Trophoblast cell (in vitro differentiated cells and primary cell): Measurements from ENCODE around the gene KCNMA1.

Source experiments
- DNase-seq, 2 donors: peaks; one replicate each; pipeline ENCODE4 v3.0.0-alpha.2; 2016
- H2AFZ ChIP-seq: 2 replicates; pipeline ENCODE4 v1.6.1; 2013; ENCODE audit warnings: low read length, moderate library complexity, mild to moderate bottlenecking; ENCODE audit not compliant: insufficient read depth, poor library complexity
- H2AK5ac ChIP-seq: 2 replicates; pipeline ENCODE4 v1.6.1; 2013; ENCODE audit warnings: mild to moderate bottlenecking, low read length
- H2BK120ac ChIP-seq: 2 replicates; pipeline ENCODE4 v1.6.1; 2013; ENCODE audit warnings: low read length, mild to moderate bottlenecking, moderate library complexity; ENCODE audit not compliant: insufficient read depth, poor library complexity
- H2BK12ac ChIP-seq: 2 replicates; pipeline ENCODE4 v1.6.1; 2013; ENCODE audit warnings: mild to moderate bottlenecking, low read length, moderate library complexity
- H2BK5ac ChIP-seq: 2 replicates; pipeline ENCODE4 v1.6.1; 2013; ENCODE audit warnings: low read length, low read depth, moderate library complexity, mild to moderate bottlenecking; ENCODE audit not compliant: poor library complexity
- H3K14ac ChIP-seq: 2 replicates; pipeline ENCODE4 v1.6.1; 2013; ENCODE audit warnings: mild to moderate bottlenecking, low read length
- H3K18ac ChIP-seq: 2 replicates; pipeline ENCODE4 v1.6.1; 2013; ENCODE audit warnings: mild to moderate bottlenecking, low read length
- H3K23ac ChIP-seq: 2 replicates; pipeline ENCODE4 v1.6.1; 2013; ENCODE audit warnings: low read length
- H3K27ac ChIP-seq: 2 replicates; pipeline ENCODE4 v1.5.1; 2013; ENCODE audit warnings: low read depth, mild to moderate bottlenecking, inconsistent platforms, low read length, moderate library complexity
- H3K27me3 ChIP-seq: 2 replicates; pipeline ENCODE4 v1.6.1; 2013; ENCODE audit warnings: inconsistent platforms, mild to moderate bottlenecking, low read length, moderate library complexity; ENCODE audit not compliant: insufficient read depth
- H3K36me3 ChIP-seq, 2 experiments: 1 replicate in 1 of 2; 2 replicates in 1 of 2; pipeline ENCODE4 v1.6.1; 2013; ENCODE audit warnings: low read length in 2 of 2, mild to moderate bottlenecking in 2 of 2, moderate library complexity in 1 of 2; ENCODE audit not compliant: insufficient read depth in 2 of 2, control insufficient read depth in 1 of 2
- H3K4ac ChIP-seq: 2 replicates; pipeline ENCODE4 v1.6.1; 2013; ENCODE audit warnings: low read depth, mild to moderate bottlenecking, low read length, moderate library complexity
- H3K4me1 ChIP-seq, 2 experiments: 1 replicate in 1 of 2; 2 replicates in 1 of 2; pipeline ENCODE4 v1.6.1; 2013; ENCODE audit warnings: low read length in 2 of 2, mild to moderate bottlenecking in 2 of 2, moderate library complexity in 1 of 2; ENCODE audit not compliant: insufficient read depth in 2 of 2, control insufficient read depth in 1 of 2
- H3K4me2 ChIP-seq: 2 replicates; pipeline ENCODE4 v1.6.1; 2013; ENCODE audit warnings: inconsistent platforms, mild to moderate bottlenecking, low read length, moderate library complexity
- H3K4me3 ChIP-seq: 2 replicates; pipeline ENCODE4 v1.5.1; 2013; ENCODE audit warnings: mild to moderate bottlenecking, low read depth, low read length, inconsistent platforms
- H3K79me1 ChIP-seq: one replicate; pipeline ENCODE4 v1.6.1; 2013; ENCODE audit warnings: low read length
- H3K79me2 ChIP-seq: 2 replicates; pipeline ENCODE4 v1.6.1; 2013; ENCODE audit warnings: low read length, mild to moderate bottlenecking; ENCODE audit not compliant: control insufficient read depth, insufficient read depth, poor library complexity
- H3K9ac ChIP-seq: 2 replicates; pipeline ENCODE4 v1.6.1; 2013; ENCODE audit warnings: mild to moderate bottlenecking, low read length
- H3K9me3 ChIP-seq: 2 replicates; pipeline ENCODE4 v1.6.1; 2013; ENCODE audit warnings: low read depth, mild to moderate bottlenecking, control low read depth, inconsistent platforms, low read length; ENCODE audit not compliant: insufficient read depth
- H4K12ac ChIP-seq: 2 replicates; pipeline ENCODE4 v1.6.1; 2013; ENCODE audit warnings: low read depth, mild to moderate bottlenecking, low read length, moderate library complexity
- H4K8ac ChIP-seq: 2 replicates; pipeline ENCODE4 v1.6.1; 2013; ENCODE audit warnings: low read depth, mild to moderate bottlenecking, low read length, moderate library complexity
- H4K91ac ChIP-seq: one replicate; pipeline ENCODE4 v1.6.1; 2013; ENCODE audit warnings: low read depth, mild to moderate bottlenecking, low read length, moderate library complexity
- WGBS: extraction: QIAGEN DNeasy Blood & Tissue Kit; methylation state at CpG from one replicate; pipeline ENCODE4 v1.1.7; 2013; ENCODE audit warnings: missing lambda C conversion rate; ENCODE audit not compliant: insufficient read length, insufficient coverage; ENCODE audit errors: extremely low coverage; 5-methylcytosine and 5-hydroxymethylcytosine counted together

The KCNMA1 gene

DNA sequence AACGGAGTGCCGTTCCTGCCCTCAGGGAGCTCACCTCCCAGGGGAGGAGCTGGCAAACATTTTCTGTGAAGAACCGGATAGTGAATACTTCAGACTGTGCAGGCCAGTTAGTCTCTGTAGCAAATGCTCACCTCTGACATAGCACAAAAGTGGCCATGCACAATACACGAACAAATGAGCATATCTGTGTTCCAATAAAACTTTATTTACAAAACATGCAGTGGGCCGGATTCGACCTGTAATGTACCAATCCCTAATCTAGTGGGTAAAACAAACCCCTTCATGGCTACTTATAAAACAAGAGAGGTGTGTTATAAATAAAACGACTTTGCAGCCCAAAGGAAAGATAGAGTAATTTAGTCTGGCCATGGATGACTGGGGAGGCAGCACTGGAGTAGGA lies 48.7 kb downstream of the KCNMA1 start:
- H3K27ac ChIP-seq: no peak overlapping the region
- H3K4me1 ChIP-seq: peaks cover 7 to 13% of the 10 kb centered on the region in 2 experiments
- H4K91ac ChIP-seq: no peak overlapping the region
- WGBS: no CpG with 5 or more reads among the region's 7 CpGs
- H4K8ac ChIP-seq: no peak overlapping the region
- H3K9ac ChIP-seq: no peak overlapping the region
- no peak overlapping the region for H3K4ac ChIP-seq
- no peaks in the 10 kb centered on the region for H3K79me1 ChIP-seq
- no peak overlapping the region for H3K4me2 ChIP-seq
- no peak overlapping the region for H2AK5ac ChIP-seq
- H3K18ac ChIP-seq: no peak overlapping the region
- H2BK12ac ChIP-seq: no peak overlapping the region
- H3K4me3 ChIP-seq: no peak overlapping the region
- H2AFZ ChIP-seq: no peak overlapping the region
- H3K27me3 ChIP-seq: no peaks in the 10 kb centered on the region
- DNase-seq: no peak
- no peak overlapping the region for H2BK5ac ChIP-seq
- H3K9me3 ChIP-seq: no peaks in the 10 kb centered on the region
- no peak overlapping the region for H3K14ac ChIP-seq
- H3K23ac ChIP-seq: no peak overlapping the region
- H3K36me3 ChIP-seq: peaks cover 10 to 18% of the 10 kb centered on the region in 2 experiments
- H2BK120ac ChIP-seq: no peak overlapping the region
- peaks cover 2% of the 10 kb centered on the region for H3K79me2 ChIP-seq
- H4K12ac ChIP-seq: no peak overlapping the region

DNA sequence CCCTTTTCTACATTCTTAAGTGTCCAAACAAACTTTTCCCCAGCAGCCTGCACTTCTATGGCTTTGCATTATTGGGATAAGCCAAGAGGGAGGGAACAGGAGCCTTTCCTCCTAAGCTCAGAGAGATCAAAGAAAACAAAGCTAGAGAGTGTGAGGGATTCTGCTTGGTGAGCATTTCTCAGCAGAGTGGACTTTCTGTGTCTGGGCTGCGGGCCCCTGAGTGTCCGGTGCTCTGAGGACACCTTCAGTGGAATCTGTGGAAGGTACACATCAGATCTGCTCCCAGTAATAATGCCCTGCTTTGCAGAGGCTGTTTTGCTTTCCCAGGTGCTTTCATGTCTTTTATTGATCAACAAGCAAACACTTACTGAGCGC lies 50.2 kb downstream of the KCNMA1 start:
- H4K91ac ChIP-seq: no peak overlapping the region
- H2AK5ac ChIP-seq: no peak overlapping the region
- H3K23ac ChIP-seq: no peak overlapping the region
- H3K9ac ChIP-seq: no peak overlapping the region
- no peaks in the 10 kb centered on the region for H3K79me1 ChIP-seq
- no peak overlapping the region for H3K14ac ChIP-seq
- no peak overlapping the region for H2BK12ac ChIP-seq
- H2BK5ac ChIP-seq: no peak overlapping the region
- no peak overlapping the region for H3K27ac ChIP-seq
- peaks cover 2% of the 10 kb centered on the region for H3K9me3 ChIP-seq
- no peak overlapping the region for H3K18ac ChIP-seq
- H3K4me2 ChIP-seq: no peak overlapping the region
- H2AFZ ChIP-seq: no peak overlapping the region
- DNase-seq: no peak
- H3K4ac ChIP-seq: no peak overlapping the region
- no peaks in the 10 kb centered on the region for H3K27me3 ChIP-seq
- peaks cover 12 to 15% of the 10 kb centered on the region in 2 experiments for H3K36me3 ChIP-seq
- WGBS: no CpG with 5 or more reads among the region's 3 CpGs
- peaks cover 17 to 22% of the 10 kb centered on the region in 2 experiments for H3K4me1 ChIP-seq
- H4K8ac ChIP-seq: no peak overlapping the region
- no peak overlapping the region for H2BK120ac ChIP-seq
- H3K4me3 ChIP-seq: no peak overlapping the region
- no peak overlapping the region for H4K12ac ChIP-seq
- H3K79me2 ChIP-seq: peaks cover 2% of the 10 kb centered on the region

DNA sequence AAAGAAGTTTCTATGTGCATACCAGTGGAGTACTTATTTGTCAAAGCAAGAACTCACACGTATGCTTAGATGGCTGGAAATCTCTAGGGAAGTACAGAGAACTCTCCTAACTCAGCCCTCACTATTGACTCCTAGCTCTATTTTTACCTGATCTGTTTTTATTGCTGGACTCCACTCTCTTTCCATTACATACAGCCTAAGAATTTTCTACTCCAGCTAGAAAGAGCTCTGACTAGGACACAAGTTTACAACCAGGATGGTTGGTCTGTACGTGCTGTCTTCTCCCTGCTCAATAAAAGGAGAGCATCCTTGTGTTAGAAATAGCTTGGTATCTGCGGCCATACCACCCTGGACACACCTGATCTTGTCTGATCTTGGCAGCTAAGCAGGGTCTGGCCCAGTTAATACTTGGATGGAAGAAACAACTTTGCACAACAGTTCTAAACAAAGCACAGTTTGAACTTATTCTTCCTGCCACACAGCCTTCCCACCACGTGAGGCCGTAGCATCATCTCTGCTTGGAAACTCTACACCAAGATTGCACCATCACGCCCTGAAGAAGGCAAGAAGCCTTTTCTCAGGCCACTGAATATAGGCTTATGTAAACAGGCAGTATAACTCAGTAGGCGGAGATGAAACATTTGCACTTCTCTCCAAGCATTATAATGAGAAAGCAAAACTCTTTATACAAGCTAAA lies 50.7 kb downstream of the KCNMA1 start:
- Histone ChIP-seq H3K36me3 (peaks cover 14 to 16% of the 10 kb centered on the region in 2 experiments), H2BK120ac (no peak overlapping the region), H2BK12ac (no peak overlapping the region), H2AK5ac (no peak overlapping the region), H3K4me2 (no peak overlapping the region), H2AFZ (no peak overlapping the region), H3K9me3 (peaks cover 2% of the 10 kb centered on the region), H3K4me1 (peaks cover 17 to 22% of the 10 kb centered on the region in 2 experiments), H3K9ac (no peak overlapping the region), H3K23ac (no peak overlapping the region), H4K12ac (no peak overlapping the region), H3K14ac (no peak overlapping the region), H3K27ac (no peak overlapping the region), H3K79me2 (peaks cover 2% of the 10 kb centered on the region), H4K8ac (no peak overlapping the region), H2BK5ac (no peak overlapping the region), H4K91ac (no peak overlapping the region), H3K4me3 (no peak overlapping the region), H3K79me1 (no peaks in the 10 kb centered on the region), H3K18ac (no peak overlapping the region), H3K4ac (no peak overlapping the region), H3K27me3 (no peaks in the 10 kb centered on the region)
- no CpG with 5 or more reads among the region's 7 CpGs for WGBS
- peak in 1 of 2 donors; percentile 27 for DNase-seq

DNA sequence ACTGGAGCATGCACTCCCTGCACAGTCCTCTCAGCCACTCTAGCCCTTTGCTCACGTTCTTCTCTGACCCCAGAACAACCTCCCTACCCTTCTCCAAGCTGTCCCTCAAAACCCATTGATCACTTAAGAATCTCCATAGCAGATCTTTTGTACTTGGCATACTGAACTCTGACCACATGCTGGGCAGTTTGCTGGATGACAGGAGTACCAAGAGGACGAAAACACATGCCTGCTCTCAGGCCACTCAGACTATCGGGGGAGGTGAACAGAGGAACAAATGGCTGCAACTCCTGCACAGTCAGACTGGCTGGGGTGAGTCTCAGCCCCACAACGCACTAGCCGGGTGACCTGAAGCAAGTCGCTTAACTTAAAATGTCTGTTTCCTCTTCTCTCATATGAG lies 52.7 kb downstream of the KCNMA1 start:
- WGBS: no CpG with 5 or more reads among the region's 6 CpGs

More for the DNA sequence above, 52.7 kb downstream of the KCNMA1 start:
- Histone ChIP-seq H2AK5ac (no peak overlapping the region), H3K4ac (no peak overlapping the region), H3K14ac (no peak overlapping the region), H4K91ac (no peak overlapping the region), H4K8ac (no peak overlapping the region), H3K4me3 (no peak overlapping the region), H3K79me2 (peaks cover 2% of the 10 kb centered on the region), H3K4me2 (no peak overlapping the region), H2AFZ (no peak overlapping the region), H3K18ac (no peak overlapping the region), H3K36me3 (peaks cover 14 to 15% of the 10 kb centered on the region in 2 experiments), H4K12ac (no peak overlapping the region), H3K9me3 (peaks cover 2% of the 10 kb centered on the region), H3K9ac (no peak overlapping the region), H3K27ac (no peak overlapping the region), H2BK12ac (no peak overlapping the region), H3K23ac (no peak overlapping the region), H2BK5ac (no peak overlapping the region), H3K79me1 (no peaks in the 10 kb centered on the region), H2BK120ac (no peak overlapping the region), H3K27me3 (no peaks in the 10 kb centered on the region), H3K4me1 (peaks cover 17 to 22% of the 10 kb centered on the region in 2 experiments)
- DNase-seq: no peak
